ENCODE results near the gene EPB41L5.
"Not testable (repeated sequence)": the region's sequence is repeated elsewhere in the genome, so short reads cannot be mapped to it uniquely, and the experiment has no call there.

Gene EPB41L5

GRCh38 chr2:120108749-120109148, 95.9 kb downstream of the EPB41L5 start:
- DNase-seq (ENCODE audit: insufficient read length) = no peak
- no peak for FAIRE-seq
- no peak for TF ChIP-seq POLR2AphosphoS5 (IDR thresholded peaks at IDR 0.05; ENCODE audit: low read depth, low read length)
- no peak for TF ChIP-seq TAF1 (IDR thresholded peaks at IDR 0.05; ENCODE audit: borderline replicate concordance, low read depth, low read length)
- TF ChIP-seq POLR2A (IDR thresholded peaks at IDR 0.05; ENCODE audit: low read depth, low read length) = no peak

- no peak for TF ChIP-seq POLR2A (IDR thresholded peaks at IDR 0.05; ENCODE audit: low read depth, low read length)
- TF ChIP-seq POLR2AphosphoS5 (IDR thresholded peaks at IDR 0.05; ENCODE audit: low read depth, low read length) = no peak
- TF ChIP-seq TAF1 (IDR thresholded peaks at IDR 0.05; ENCODE audit: borderline replicate concordance, low read depth, low read length) = no peak
- peak; percentile 2 for DNase-seq (ENCODE audit: insufficient read length)
- peak; percentile 86 for FAIRE-seq
Observed at GRCh38 chr2:120109186-120110061, 96.5 kb downstream of the EPB41L5 start.

- TF ChIP-seq POLR2A (IDR thresholded peaks at IDR 0.05; ENCODE audit: low read depth, low read length) = no peak
- no peak for TF ChIP-seq TAF1 (IDR thresholded peaks at IDR 0.05; ENCODE audit: borderline replicate concordance, low read depth, low read length)
- TF ChIP-seq POLR2AphosphoS5 (IDR thresholded peaks at IDR 0.05; ENCODE audit: low read depth, low read length) = no peak
- FAIRE-seq (no peak), DNase-seq (ENCODE audit: insufficient read length) (no peak)
Observed at GRCh38 chr2:120110062-120110362, 97.1 kb downstream of the EPB41L5 start.

- DNase-seq (ENCODE audit: insufficient read length) = no peak
- TF ChIP-seq POLR2AphosphoS5 (IDR thresholded peaks at IDR 0.05; ENCODE audit: low read depth, low read length) (no peak), POLR2A (IDR thresholded peaks at IDR 0.05; ENCODE audit: low read depth, low read length) (no peak), TAF1 (IDR thresholded peaks at IDR 0.05; ENCODE audit: borderline replicate concordance, low read depth, low read length) (no peak)
- no peak for FAIRE-seq
Observed at GRCh38 chr2:120110507-120110906, 97.6 kb downstream of the EPB41L5 start.

- no peak for TF ChIP-seq POLR2AphosphoS5 (IDR thresholded peaks at IDR 0.05; ENCODE audit: low read depth, low read length)
- FAIRE-seq (no peak), DNase-seq (ENCODE audit: insufficient read length) (no peak)
Observed at GRCh38 chr2:120111193-120111592, 98.3 kb downstream of the EPB41L5 start.

- TF ChIP-seq POLR2A (IDR thresholded peaks at IDR 0.05; ENCODE audit: low read depth, low read length) (no peak), POLR2AphosphoS5 (IDR thresholded peaks at IDR 0.05; ENCODE audit: low read depth, low read length) (no peak), TAF1 (IDR thresholded peaks at IDR 0.05; ENCODE audit: borderline replicate concordance, low read depth, low read length) (no peak)
- no peak for FAIRE-seq
Observed at GRCh38 chr2:120118018-120118417, 105.1 kb downstream of the EPB41L5 start.

GRCh38 chr2:120118471-120118870, 105.6 kb downstream of the EPB41L5 start:
- TF ChIP-seq TAF1 (IDR thresholded peaks at IDR 0.05; ENCODE audit: borderline replicate concordance, low read depth, low read length) = no peak
- no peak for TF ChIP-seq POLR2AphosphoS5 (IDR thresholded peaks at IDR 0.05; ENCODE audit: low read depth, low read length)
- TF ChIP-seq POLR2A (IDR thresholded peaks at IDR 0.05; ENCODE audit: low read depth, low read length) = no peak
- FAIRE-seq (no peak), DNase-seq (ENCODE audit: insufficient read length) (no peak)

More at GRCh38 chr2:120118018-120118417, 105.1 kb downstream of the EPB41L5 start:
- no peak for DNase-seq (ENCODE audit: insufficient read length)

- FAIRE-seq; DNase-seq (ENCODE audit: insufficient read length): not testable (repeated sequence)
Observed at GRCh38 chr2:120121337-120121736, 108.5 kb downstream of the EPB41L5 start.

GRCh38 chr2:120123090-120123489, 110.2 kb downstream of the EPB41L5 start:
- DNase-seq (ENCODE audit: insufficient read length) = no peak
- FAIRE-seq = no peak
- TF ChIP-seq TAF1 (IDR thresholded peaks at IDR 0.05; ENCODE audit: borderline replicate concordance, low read depth, low read length) (no peak), POLR2AphosphoS5 (IDR thresholded peaks at IDR 0.05; ENCODE audit: low read depth, low read length) (no peak), POLR2A (IDR thresholded peaks at IDR 0.05; ENCODE audit: low read depth, low read length) (no peak)

GRCh38 chr2:120125195-120125594, 112.3 kb downstream of the EPB41L5 start:
- FAIRE-seq = no peak
- TF ChIP-seq POLR2AphosphoS5 (IDR thresholded peaks at IDR 0.05; ENCODE audit: low read depth, low read length) (no peak), POLR2A (IDR thresholded peaks at IDR 0.05; ENCODE audit: low read depth, low read length) (no peak), TAF1 (IDR thresholded peaks at IDR 0.05; ENCODE audit: borderline replicate concordance, low read depth, low read length) (no peak)
- no peak for DNase-seq (ENCODE audit: insufficient read length)

GRCh38 chr2:120128216-120128615, 115.3 kb downstream of the EPB41L5 start:
- no peak for TF ChIP-seq POLR2A (IDR thresholded peaks at IDR 0.05; ENCODE audit: low read depth, low read length)
- TF ChIP-seq POLR2AphosphoS5 (IDR thresholded peaks at IDR 0.05; ENCODE audit: low read depth, low read length) = no peak
- no peak for TF ChIP-seq TAF1 (IDR thresholded peaks at IDR 0.05; ENCODE audit: borderline replicate concordance, low read depth, low read length)
- DNase-seq (ENCODE audit: insufficient read length) (no peak), FAIRE-seq (no peak)

GRCh38 chr2:120132190-120132589, 119.3 kb downstream of the EPB41L5 start:
- no peak for DNase-seq (ENCODE audit: insufficient read length)
- no peak for FAIRE-seq
- TF ChIP-seq POLR2A (IDR thresholded peaks at IDR 0.05; ENCODE audit: low read depth, low read length) = no peak

- DNase-seq (ENCODE audit: insufficient read length) = no peak
- TF ChIP-seq TAF1 (IDR thresholded peaks at IDR 0.05; ENCODE audit: borderline replicate concordance, low read depth, low read length) (no peak), POLR2A (IDR thresholded peaks at IDR 0.05; ENCODE audit: low read depth, low read length) (no peak), POLR2AphosphoS5 (IDR thresholded peaks at IDR 0.05; ENCODE audit: low read depth, low read length) (no peak)
- FAIRE-seq = no peak
Observed at GRCh38 chr2:120132691-120133090, 119.8 kb downstream of the EPB41L5 start.
